Keratinocyte (primary cell): Measurements from ENCODE around the gene ASS1. TPM values are rescaled to one million over a fixed set of nuclear protein-coding genes. Genes with fewer than 3 reads are reported as not detected.

Source experiments
- DNase-seq: peaks from one replicate; pipeline ENCODE4 v3.0.0-alpha.2; 2011; ENCODE audit warnings: low read depth, missing footprints, low spot score
- FAIRE-seq: peaks from 2 replicates; lab custom pipeline; 2011; peaks lifted over from hg19 to GRCh38; lab: Jason Lieb, UNC
- H2AFZ ChIP-seq: 2 replicates; pipeline ENCODE4 v1.6.0; 2012; ENCODE audit warnings: low read length, control low read depth, inconsistent platforms; ENCODE audit not compliant: control insufficient read depth
- H3K27ac ChIP-seq: 2 replicates; pipeline ENCODE4 v1.5.1; 2011; ENCODE audit warnings: low read length; ENCODE audit not compliant: control insufficient read depth, insufficient read depth
- H3K27me3 ChIP-seq: 3 replicates; pipeline ENCODE4 v1.6.0; 2011; ENCODE audit warnings: low read length; ENCODE audit not compliant: control insufficient read depth, insufficient read depth; ENCODE audit errors: extremely low read depth
- H3K36me3 ChIP-seq, 2 experiments: 2 replicates in 1 of 2; 3 replicates in 1 of 2; pipeline ENCODE4 v1.5.1; 2011; ENCODE audit warnings: low read length in 2 of 2, mild to moderate bottlenecking in 1 of 2; ENCODE audit not compliant: control insufficient read depth in 2 of 2, insufficient read depth in 2 of 2; ENCODE audit errors: extremely low read depth in 1 of 2
- H3K4me1 ChIP-seq: 3 replicates; pipeline ENCODE4 v1.5.1; 2011; ENCODE audit warnings: low read length; ENCODE audit not compliant: control insufficient read depth, insufficient read depth; ENCODE audit errors: extremely low read depth
- H3K4me2 ChIP-seq: 3 replicates; pipeline ENCODE4 v1.6.0; 2011; ENCODE audit warnings: low read depth, low read length; ENCODE audit not compliant: control insufficient read depth, insufficient read depth; ENCODE audit errors: extremely low read depth
- H3K4me3 ChIP-seq, 3 experiments: fragments of 200-600 bp in 1 of 3; sonication (generic) in 1 of 3; 2 replicates in 2 of 3; 3 replicates in 1 of 3; pipeline ENCODE4 v1.5.1; 2011 to 2016; ENCODE audit warnings: low read length in 3 of 3, mild to moderate bottlenecking in 3 of 3, control low read depth in 2 of 3, inconsistent platforms in 1 of 3, low read depth in 1 of 3, mixed read lengths in 1 of 3, mixed run types in 1 of 3, moderate library complexity in 1 of 3; ENCODE audit not compliant: control insufficient read depth in 2 of 3, insufficient read depth in 2 of 3; ENCODE audit errors: extremely low read depth in 1 of 3
- H3K79me2 ChIP-seq: 2 replicates; pipeline ENCODE4 v1.6.0; 2012; ENCODE audit warnings: low read length; ENCODE audit not compliant: control insufficient read depth, insufficient read depth
- H3K9ac ChIP-seq: 3 replicates; pipeline ENCODE4 v1.6.0; 2011; ENCODE audit warnings: low read length; ENCODE audit not compliant: control insufficient read depth, insufficient read depth; ENCODE audit errors: extremely low read depth
- H3K9me1 ChIP-seq: 3 replicates; pipeline ENCODE4 v1.6.0; 2011; ENCODE audit warnings: low read length; ENCODE audit not compliant: control insufficient read depth, insufficient read depth; ENCODE audit errors: extremely low read depth
- H3K9me3 ChIP-seq: 2 replicates; pipeline ENCODE4 v1.5.1; 2012; ENCODE audit warnings: low read depth, low read length; ENCODE audit not compliant: control insufficient read depth
- H4K20me1 ChIP-seq: 3 replicates; pipeline ENCODE4 v1.6.0; 2011; ENCODE audit warnings: low read length; ENCODE audit not compliant: control insufficient read depth, insufficient read depth; ENCODE audit errors: extremely low read depth
- EZH2 ChIP-seq: IDR thresholded peaks from one replicate; pipeline ENCODE4 v1.6.1; 2012; ENCODE audit warnings: inconsistent platforms, mild to moderate bottlenecking, low read length, moderate library complexity
- dilution Hi-C: fragments of 300-500 bp; cut with MboI; formaldehyde crosslinking; loops from one replicate; pipeline ENCODE4 v1.7.0; 2020; ENCODE audit warnings: low sequenced_read_pairs; ENCODE audit not compliant: extremely low pct_ligation_motif_present
- polyA plus RNA-seq, 5 experiments: library from polyadenylated mRNA; depleted of rRNA in 3 of 5; stranded (reverse) in 3 of 5; stranded (forward) in 1 of 5; unstranded in 1 of 5; fragments of >200 nt; gene quantifications; 1 replicate in 1 of 5; 2 replicates in 3 of 5; 3 replicates in 1 of 5; pipeline versions ENCODE4 v1.2.1 to v1.2.3, GENCODE V29; 2011 to 2012; ENCODE audit warnings: missing spikeins in 2 of 5, low read depth in 1 of 5, low replicate concordance in 1 of 5
- TF ChIP-seq, protein P1 (sequence below), 3 experiments: IDR thresholded peaks in 1 of 3; conservative IDR thresholded peaks in 1 of 3; optimal IDR thresholded peaks in 1 of 3; 2 replicates in 2 of 3; 3 replicates in 1 of 3; pipeline versions ENCODE3 to v1.5.1; 2011; ENCODE audit warnings: low read length in 3 of 3, mild to moderate bottlenecking in 3 of 3, moderate library complexity in 2 of 3, control low read depth in 1 of 3, inconsistent platforms in 1 of 3; ENCODE audit not compliant: insufficient read depth in 2 of 3; ENCODE audit errors: extremely low read depth in 1 of 3

The ASS1 gene
- polyA plus RNA-seq, 1 donor (not counting 4 experiments of a cell fraction or from before 2014, with no cell fraction given), result 52.4 TPM

DNA sequence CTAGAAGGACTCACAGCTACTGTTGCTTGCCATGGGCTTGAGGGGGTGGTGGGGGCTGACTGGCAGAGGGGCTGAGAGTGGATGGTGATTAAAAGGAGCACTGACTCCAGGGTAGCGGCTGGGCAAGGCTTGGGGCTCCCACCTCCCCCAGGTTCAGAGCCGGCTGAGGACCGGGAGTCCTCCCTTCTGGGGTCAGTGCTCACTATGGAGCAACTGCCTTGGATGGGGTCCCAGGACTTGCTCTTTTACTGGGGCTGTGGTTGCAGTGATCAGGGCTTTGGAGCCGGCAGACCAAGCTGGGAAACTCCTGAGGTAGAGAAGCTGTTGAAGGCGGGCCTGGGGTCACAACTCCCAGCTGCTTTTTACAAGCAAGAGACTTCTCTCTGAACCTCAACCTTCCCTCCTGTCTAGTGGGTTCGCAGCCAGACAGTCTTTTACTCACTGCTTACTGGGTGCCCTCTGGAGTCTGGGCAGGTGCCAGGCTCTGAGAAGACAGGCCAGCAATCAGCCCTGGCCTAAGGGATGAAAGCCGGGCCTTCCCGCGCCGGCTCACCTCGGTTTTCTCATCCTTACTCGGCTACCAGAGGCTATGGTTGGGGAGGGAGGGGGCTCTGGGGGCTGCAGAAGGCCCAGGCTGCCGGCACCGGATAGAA, 795 bp upstream of the ASS1 start:
- Histone ChIP-seq H3K9ac (no peak overlapping the region), H4K20me1 (no peaks in the 10 kb centered on the region), H3K9me1 (no peaks in the 10 kb centered on the region), H3K4me1 (peaks cover 33% of the 10 kb centered on the region), H3K4me2 (peak overlapping the region; percentile 87), H3K79me2 (no peaks in the 10 kb centered on the region), H3K36me3 (no peaks in the 10 kb centered on the region), H3K4me3 (peak overlapping the region in 1 of 3 experiments; percentile 20), H2AFZ (no peak overlapping the region), H3K27ac (no peak overlapping the region), H3K27me3 (peaks cover 7% of the 10 kb centered on the region), H3K9me3 (peaks cover 1% of the 10 kb centered on the region)
- dilution Hi-C loops, result no loop called here
- TF ChIP-seq, protein P1, sequence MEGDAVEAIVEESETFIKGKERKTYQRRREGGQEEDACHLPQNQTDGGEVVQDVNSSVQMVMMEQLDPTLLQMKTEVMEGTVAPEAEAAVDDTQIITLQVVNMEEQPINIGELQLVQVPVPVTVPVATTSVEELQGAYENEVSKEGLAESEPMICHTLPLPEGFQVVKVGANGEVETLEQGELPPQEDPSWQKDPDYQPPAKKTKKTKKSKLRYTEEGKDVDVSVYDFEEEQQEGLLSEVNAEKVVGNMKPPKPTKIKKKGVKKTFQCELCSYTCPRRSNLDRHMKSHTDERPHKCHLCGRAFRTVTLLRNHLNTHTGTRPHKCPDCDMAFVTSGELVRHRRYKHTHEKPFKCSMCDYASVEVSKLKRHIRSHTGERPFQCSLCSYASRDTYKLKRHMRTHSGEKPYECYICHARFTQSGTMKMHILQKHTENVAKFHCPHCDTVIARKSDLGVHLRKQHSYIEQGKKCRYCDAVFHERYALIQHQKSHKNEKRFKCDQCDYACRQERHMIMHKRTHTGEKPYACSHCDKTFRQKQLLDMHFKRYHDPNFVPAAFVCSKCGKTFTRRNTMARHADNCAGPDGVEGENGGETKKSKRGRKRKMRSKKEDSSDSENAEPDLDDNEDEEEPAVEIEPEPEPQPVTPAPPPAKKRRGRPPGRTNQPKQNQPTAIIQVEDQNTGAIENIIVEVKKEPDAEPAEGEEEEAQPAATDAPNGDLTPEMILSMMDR (optimal IDR thresholded peaks at IDR 0.05 in 1 of 3, IDR thresholded peaks at IDR 0.05 in 1 of 3, conservative IDR thresholded peaks at IDR 0.05 in 1 of 3; ENCODE audit: extremely low read depth in 1 of 3, insufficient read depth in 2 of 3, low read length in 3 of 3), result no peak
- no peak for TF ChIP-seq EZH2
- DNase-seq (no peak), FAIRE-seq (no peak)

GRCh38 chr9:130445268-130445983, 665 bp downstream of the ASS1 start:
- peak overlapping the region; percentile 63 for H3K9ac ChIP-seq

More at GRCh38 chr9:130445268-130445983, 665 bp downstream of the ASS1 start:
- Histone ChIP-seq H3K27ac (peak overlapping the region; percentile 14), H3K27me3 (peaks cover 16% of the 10 kb centered on the region), H3K79me2 (no peaks in the 10 kb centered on the region), H3K4me1 (peaks cover 35% of the 10 kb centered on the region), H3K9me3 (peaks cover 1% of the 10 kb centered on the region), H4K20me1 (no peaks in the 10 kb centered on the region), H3K4me3 (peak overlapping the region; percentile 51 to 69 (median 65)), H3K36me3 (no peaks in the 10 kb centered on the region), H2AFZ (peak overlapping the region; percentile 46), H3K9me1 (no peaks in the 10 kb centered on the region), H3K4me2 (peak overlapping the region; percentile 87)
- TF ChIP-seq, protein P1 (optimal IDR thresholded peaks at IDR 0.05 in 1 of 3, IDR thresholded peaks at IDR 0.05 in 1 of 3, conservative IDR thresholded peaks at IDR 0.05 in 1 of 3; ENCODE audit: extremely low read depth in 1 of 3, insufficient read depth in 2 of 3, low read length in 3 of 3), result no peak
- TF ChIP-seq EZH2, result no peak
- no peak for FAIRE-seq
- dilution Hi-C loops, result no loop called here
- DNase-seq, result no peak
